CD8-positive, alpha-beta memory T cell (primary cell): ENCODE results near the gene FECH. TPM values are rescaled to one million over a fixed set of nuclear protein-coding genes. Genes with fewer than 3 reads are reported as not detected.

Experiments used
- CTCF ChIA-PET: fragments of 350-600 bp; sonication (Branson Sonifier 250); formaldehyde crosslinking; loops from one replicate; lab custom pipeline; 2021; ENCODE audit warnings: antibody characterized with exemption; lab: Charles Lee
- POLR2A ChIA-PET: fragments of 350-600 bp; sonication (Branson Sonifier 250); formaldehyde crosslinking; loops from one replicate; lab custom pipeline; 2021; ENCODE audit warnings: antibody characterized with exemption; lab: Charles Lee
- DNase-seq, 5 donors: peaks; one replicate each; pipeline versions ENCODE4 v3.0.0 to v3.0.0-alpha.2; 2020 to 2022; ENCODE audit warnings: mixed read lengths in 1 of 5
- H3K27ac ChIP-seq: one replicate; pipeline ENCODE4 v1.7.0; 2013; ENCODE audit warnings: low read depth, mild to moderate bottlenecking, low read length, moderate library complexity
- H3K27me3 ChIP-seq: 2 replicates; pipeline ENCODE4 v1.7.0; 2013; ENCODE audit warnings: low read length, mild to moderate bottlenecking; ENCODE audit not compliant: insufficient read depth, poor library complexity, severe bottlenecking
- H3K36me3 ChIP-seq: 2 replicates; pipeline ENCODE4 v1.7.0; 2013; ENCODE audit warnings: mild to moderate bottlenecking, low read length, moderate library complexity; ENCODE audit not compliant: insufficient read depth
- H3K4me1 ChIP-seq: 2 replicates; pipeline ENCODE4 v1.7.0; 2013; ENCODE audit warnings: mild to moderate bottlenecking, low read length, moderate library complexity; ENCODE audit not compliant: insufficient read depth
- H3K4me3 ChIP-seq: 2 replicates; pipeline ENCODE4 v1.7.0; 2013; ENCODE audit warnings: mild to moderate bottlenecking, low read length
- H3K9me3 ChIP-seq: 2 replicates; pipeline ENCODE4 v1.7.0; 2013; ENCODE audit warnings: mild to moderate bottlenecking, low read length
- H3K27ac Mint-ChIP-seq, 8 donors: one replicate each; pipeline ENCODE4 v1.8.0; 2020 to 2021; ENCODE audit warnings: mixed read lengths in 8 of 8, mild to moderate bottlenecking in 6 of 8, inconsistent platforms in 3 of 8, moderate library complexity in 3 of 8
- H3K27me3 Mint-ChIP-seq, 2 donors: one replicate each; pipeline ENCODE4 v1.8.0; 2020 to 2021; ENCODE audit warnings: mixed read lengths in 2 of 2, mild to moderate bottlenecking in 1 of 2, moderate library complexity in 1 of 2
- H3K36me3 Mint-ChIP-seq, 3 donors: one replicate each; pipeline ENCODE4 v1.8.0; 2020 to 2021; ENCODE audit warnings: mixed read lengths in 3 of 3, inconsistent platforms in 1 of 3, mild to moderate bottlenecking in 1 of 3
- H3K4me1 Mint-ChIP-seq, 3 donors: one replicate each; pipeline ENCODE4 v1.8.0; 2020 to 2021; ENCODE audit warnings: mixed read lengths in 3 of 3, inconsistent platforms in 1 of 3, mild to moderate bottlenecking in 1 of 3
- H3K4me3 Mint-ChIP-seq, 7 donors: one replicate each; pipeline ENCODE4 v1.8.0; 2020 to 2021; ENCODE audit warnings: mixed read lengths in 7 of 7, mild to moderate bottlenecking in 6 of 7, moderate library complexity in 4 of 7, inconsistent platforms in 2 of 7
- H3K9me3 Mint-ChIP-seq, 5 donors: one replicate each; pipeline ENCODE4 v1.8.0; 2020 to 2022; ENCODE audit warnings: mixed read lengths in 5 of 5, mild to moderate bottlenecking in 3 of 5, moderate library complexity in 2 of 5, inconsistent platforms in 1 of 5
- polyA plus RNA-seq: library from polyadenylated mRNA; unstranded; fragments of 300-500 nt; fragmentation: Illumina TruSeq; gene quantifications from one replicate; pipeline ENCODE4 v1.2.3, GENCODE V29; 2021
- total RNA-seq, 2 experiments: library from RNA; stranded (reverse); gene quantifications; one replicate each; pipeline ENCODE4 v1.2.3, GENCODE V29; 2021

Gene FECH
- total and polyA plus RNA-seq, 3 experiments from 2014 or later, result 22.0 to 34.9 (median 31.5) TPM

DNA sequence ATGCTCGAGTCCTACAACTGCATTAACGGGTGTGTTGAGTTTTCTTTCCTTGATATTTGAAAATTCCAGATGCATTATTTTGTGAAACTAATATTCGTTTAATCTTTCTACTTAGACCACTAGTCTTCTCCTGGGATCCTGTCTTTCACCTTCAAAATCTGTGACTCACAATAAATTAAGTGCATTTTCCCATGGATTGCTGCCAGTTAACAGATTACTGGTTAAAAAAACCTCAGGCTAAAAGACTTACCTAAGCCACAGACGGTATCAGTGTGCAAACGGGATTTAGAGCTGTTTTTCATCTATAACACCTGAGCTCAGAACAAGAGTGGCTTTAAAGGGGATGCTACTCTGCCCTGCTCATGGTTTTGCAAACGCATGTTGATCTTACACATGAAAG is 10.2 kb downstream of the FECH start:
- no peak for DNase-seq
- Histone ChIP-seq H3K36me3 (peaks cover 9% of the 10 kb centered on the region), H3K4me1 (no peaks in the 10 kb centered on the region), H3K4me3 (no peak overlapping the region), H3K27me3 (no peaks in the 10 kb centered on the region), H3K9me3 (no peaks in the 10 kb centered on the region), H3K27ac (no peak overlapping the region)
- Mint-ChIP-seq H3K36me3 (peaks cover 0 to 81% (median 20%) of the 10 kb centered on the region in 3 donors), H3K4me3 (no peak overlapping the region), H3K4me1 (peaks cover 14 to 21% (median 14%) of the 10 kb centered on the region in 3 donors), H3K27ac (no peak overlapping the region), H3K9me3 (no peaks in the 10 kb centered on the region), H3K27me3 (no peaks in the 10 kb centered on the region)
- ChIA-PET CTCF (no interaction called here), POLR2A (no interaction called here)

GRCh38 chr18:57575542-57575941 is 11.0 kb downstream of the FECH start:
- Mint-ChIP-seq H3K4me1 (peaks cover 6 to 13% (median 7%) of the 10 kb centered on the region in 3 donors), H3K36me3 (peaks cover 0 to 85% (median 23%) of the 10 kb centered on the region in 3 donors), H3K27ac (no peak overlapping the region), H3K9me3 (no peaks in the 10 kb centered on the region), H3K27me3 (no peaks in the 10 kb centered on the region), H3K4me3 (no peak overlapping the region)
- H3K36me3 ChIP-seq, result peaks cover 14% of the 10 kb centered on the region
- H3K27me3 ChIP-seq, result no peaks in the 10 kb centered on the region
- POLR2A ChIA-PET, result no interaction called here
- no peaks in the 10 kb centered on the region for H3K4me1 ChIP-seq
- H3K9me3 ChIP-seq, result no peaks in the 10 kb centered on the region
- no peak for DNase-seq
- no peak overlapping the region for H3K27ac ChIP-seq
- H3K4me3 ChIP-seq, result no peak overlapping the region
- CTCF ChIA-PET, result no interaction called here

GRCh38 chr18:57574866-57575265 is 11.6 kb downstream of the FECH start:
- Histone ChIP-seq H3K27me3 (no peaks in the 10 kb centered on the region), H3K4me3 (no peak overlapping the region), H3K27ac (no peak overlapping the region), H3K4me1 (no peaks in the 10 kb centered on the region), H3K9me3 (no peaks in the 10 kb centered on the region), H3K36me3 (peaks cover 19% of the 10 kb centered on the region)
- peaks cover under 1 to 6% (median 3%) of the 10 kb centered on the region in 3 donors for H3K4me1 Mint-ChIP-seq
- DNase-seq, result no peak
- peak overlapping the region in 1 of 8 donors; percentile 48 for H3K27ac Mint-ChIP-seq
- ChIA-PET POLR2A (no interaction called here), CTCF (no interaction called here)
- H3K36me3 Mint-ChIP-seq, result peaks cover 0 to 88% (median 26%) of the 10 kb centered on the region in 3 donors
- no peaks in the 10 kb centered on the region for H3K27me3 Mint-ChIP-seq
- no peaks in the 10 kb centered on the region for H3K9me3 Mint-ChIP-seq
- H3K4me3 Mint-ChIP-seq, result no peak overlapping the region

GRCh38 chr18:57570162-57570561 is 16.3 kb downstream of the FECH start:
- Mint-ChIP-seq H3K4me1 (no peaks in the 10 kb centered on the region), H3K9me3 (no peaks in the 10 kb centered on the region), H3K27ac (peak overlapping the region in 1 of 8 donors; percentile 3), H3K27me3 (no peaks in the 10 kb centered on the region), H3K36me3 (peaks cover 0 to 92% (median 35%) of the 10 kb centered on the region in 3 donors), H3K4me3 (no peak overlapping the region)
- no peaks in the 10 kb centered on the region for H3K9me3 ChIP-seq
- ChIA-PET POLR2A (no interaction called here), CTCF (interaction anchor here (1.2 to 1.3 kb wide), 2 partner anchors 9 to 24 kb away, joined by 3 to 5 read pairs; no protein-coding TSS in a partner anchor)
- peaks cover 36% of the 10 kb centered on the region for H3K36me3 ChIP-seq
- no peaks in the 10 kb centered on the region for H3K27me3 ChIP-seq
- H3K27ac ChIP-seq, result no peak overlapping the region
- H3K4me1 ChIP-seq, result no peaks in the 10 kb centered on the region
- no peak overlapping the region for H3K4me3 ChIP-seq
- no peak for DNase-seq

GRCh38 chr18:57569133-57569532 is 17.4 kb downstream of the FECH start:
- Mint-ChIP-seq H3K9me3 (no peaks in the 10 kb centered on the region), H3K4me3 (no peak overlapping the region), H3K4me1 (no peaks in the 10 kb centered on the region), H3K27me3 (no peaks in the 10 kb centered on the region), H3K27ac (no peak overlapping the region), H3K36me3 (peaks cover 0 to 92% (median 36%) of the 10 kb centered on the region in 3 donors)
- POLR2A ChIA-PET, result no interaction called here
- no peaks in the 10 kb centered on the region for H3K9me3 ChIP-seq
- H3K4me3 ChIP-seq, result no peak overlapping the region
- no peaks in the 10 kb centered on the region for H3K27me3 ChIP-seq
- H3K36me3 ChIP-seq, result peaks cover 36% of the 10 kb centered on the region
- H3K4me1 ChIP-seq, result no peaks in the 10 kb centered on the region
- H3K27ac ChIP-seq, result no peak overlapping the region
- no peak for DNase-seq
- CTCF ChIA-PET, result no interaction called here

DNA sequence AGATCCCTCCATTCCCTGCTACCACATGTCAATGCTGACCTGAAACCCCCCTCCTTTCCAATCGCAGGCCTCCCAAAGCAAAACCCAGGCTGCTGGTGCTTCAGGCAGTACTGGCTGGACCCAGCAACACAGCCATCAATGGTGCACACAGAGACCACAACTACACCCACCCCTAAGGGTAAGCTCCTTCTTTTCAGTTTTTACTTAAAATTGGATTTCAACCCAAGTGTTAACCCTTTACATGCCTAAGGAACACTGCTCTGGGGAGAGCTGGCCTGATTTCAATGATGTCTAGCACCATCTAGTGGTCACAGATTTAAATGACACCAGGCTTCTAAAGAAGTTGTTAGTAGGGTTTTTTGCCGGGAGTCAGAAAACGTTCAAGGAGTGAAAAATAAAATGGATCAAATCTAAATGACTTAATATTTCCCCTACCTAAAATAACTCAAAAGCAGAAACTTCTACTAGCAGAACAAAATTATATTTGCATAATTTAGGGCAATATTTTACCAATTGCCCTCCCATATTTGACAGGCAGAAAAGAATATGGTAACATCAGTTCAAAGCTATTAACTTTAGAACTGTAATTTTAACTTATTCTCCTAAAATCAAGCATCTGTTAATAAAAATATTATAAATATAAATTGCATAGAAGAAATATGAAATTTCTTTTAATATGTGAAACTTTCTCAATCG is 24.6 kb downstream of the FECH start:
- Mint-ChIP-seq H3K9me3 (no peaks in the 10 kb centered on the region), H3K4me1 (peaks cover 5 to 7% (median 5%) of the 10 kb centered on the region in 3 donors), H3K27ac (no peak overlapping the region), H3K4me3 (no peak overlapping the region), H3K36me3 (peaks cover 6 to 64% (median 18%) of the 10 kb centered on the region in 3 donors), H3K27me3 (no peaks in the 10 kb centered on the region)
- no peaks in the 10 kb centered on the region for H3K9me3 ChIP-seq
- POLR2A ChIA-PET, result no interaction called here
- H3K4me1 ChIP-seq, result no peaks in the 10 kb centered on the region
- CTCF ChIA-PET, result interaction anchor here (1.0 to 1.5 kb wide), 7 partner anchors 9 to 842 kb away, joined by 3 to 5 read pairs (median 3); no protein-coding TSS in a partner anchor
- H3K27me3 ChIP-seq, result no peaks in the 10 kb centered on the region
- no peak overlapping the region for H3K27ac ChIP-seq
- no peak overlapping the region for H3K4me3 ChIP-seq
- H3K36me3 ChIP-seq, result peaks cover 5% of the 10 kb centered on the region
- DNase-seq, result peak in 2 of 5 donors; percentile 28 to 52

DNA sequence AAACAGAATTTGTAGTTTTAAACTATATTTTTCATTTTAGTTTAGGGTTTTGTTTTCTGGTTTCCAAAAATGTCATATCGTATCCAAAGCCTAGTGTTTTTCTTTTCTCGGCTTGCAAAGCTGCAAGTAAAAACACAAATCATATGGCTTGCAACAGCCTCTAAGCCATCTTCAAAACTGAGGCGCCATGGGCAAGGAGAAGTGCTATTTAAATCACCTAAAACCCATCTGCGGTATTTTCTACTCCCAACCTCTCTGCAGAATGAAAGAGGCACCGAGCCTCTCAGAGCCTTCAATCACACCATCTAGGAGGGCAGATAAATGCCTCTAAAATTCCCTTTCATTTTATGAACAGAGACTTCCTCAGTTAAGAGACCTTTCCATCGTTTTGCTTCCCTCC is 25.2 kb downstream of the FECH start:
- POLR2A ChIA-PET, result no interaction called here
- Mint-ChIP-seq H3K27ac (peak overlapping the region in 1 of 8 donors; percentile 29), H3K36me3 (peaks cover 6 to 65% (median 16%) of the 10 kb centered on the region in 3 donors)

DNA sequence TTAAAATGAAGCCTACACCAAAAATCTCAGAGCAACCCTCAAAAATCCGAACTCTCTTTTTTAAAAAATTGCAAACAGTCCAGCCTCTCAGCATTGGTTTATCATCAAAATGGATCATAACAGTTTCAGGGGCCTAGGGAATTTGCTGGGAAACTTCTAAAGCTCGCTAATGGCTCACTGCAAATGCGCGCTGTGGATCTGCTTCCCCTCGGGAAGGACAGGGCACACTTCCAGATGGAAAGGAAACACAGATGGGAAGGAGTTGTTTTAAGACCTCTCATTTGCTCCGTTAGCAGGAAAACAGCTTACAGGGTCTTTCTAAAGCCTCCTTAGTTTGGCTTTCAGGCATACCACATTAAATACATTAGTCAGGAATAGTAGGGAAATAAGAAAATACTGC is 27.2 kb downstream of the FECH start:
- POLR2A ChIA-PET, result no interaction called here
- H3K27ac ChIP-seq, result no peak overlapping the region
- H3K9me3 ChIP-seq, result no peaks in the 10 kb centered on the region
- Mint-ChIP-seq H3K27me3 (no peaks in the 10 kb centered on the region), H3K9me3 (no peaks in the 10 kb centered on the region), H3K36me3 (peaks cover 6 to 65% (median 20%) of the 10 kb centered on the region in 3 donors), H3K4me3 (no peak overlapping the region), H3K27ac (no peak overlapping the region), H3K4me1 (peaks cover 5 to 7% (median 5%) of the 10 kb centered on the region in 3 donors)
- H3K36me3 ChIP-seq, result peaks cover 7% of the 10 kb centered on the region
- CTCF ChIA-PET, result interaction anchor here (1.6 kb wide), 1 partner anchor 12 kb away, joined by 4 read pairs; no protein-coding TSS in a partner anchor
- H3K4me3 ChIP-seq, result no peak overlapping the region
- no peak for DNase-seq
- no peaks in the 10 kb centered on the region for H3K4me1 ChIP-seq
- H3K27me3 ChIP-seq, result no peaks in the 10 kb centered on the region

More for the DNA sequence above, 25.2 kb downstream of the FECH start:
- peaks cover 5 to 7% (median 5%) of the 10 kb centered on the region in 3 donors for H3K4me1 Mint-ChIP-seq
- H3K27me3 ChIP-seq, result no peaks in the 10 kb centered on the region
- H3K9me3 ChIP-seq, result no peaks in the 10 kb centered on the region
- H3K4me3 ChIP-seq, result no peak overlapping the region
- H3K27me3 Mint-ChIP-seq, result no peaks in the 10 kb centered on the region
- CTCF ChIA-PET, result interaction anchor here (1.0 to 1.5 kb wide), 6 partner anchors 10 to 841 kb away, joined by 3 to 5 read pairs (median 3); no protein-coding TSS in a partner anchor
- no peaks in the 10 kb centered on the region for H3K9me3 Mint-ChIP-seq
- no peak overlapping the region for H3K4me3 Mint-ChIP-seq
- peaks cover 1% of the 10 kb centered on the region for H3K36me3 ChIP-seq
- H3K4me1 ChIP-seq, result no peaks in the 10 kb centered on the region
- no peak for DNase-seq
- H3K27ac ChIP-seq, result no peak overlapping the region
